ENCODE results near the gene GNL3L.
"Not testable (repeated sequence)": the region's sequence is repeated elsewhere in the genome, so short reads cannot be mapped to it uniquely, and the experiment has no call there.

- TF ChIP-seq EZH2 (IDR thresholded peaks at IDR 0.05; ENCODE audit: insufficient read depth, poor library complexity, severe bottlenecking); EZH2phosphoT487 (IDR thresholded peaks at IDR 0.05; ENCODE audit: insufficient read depth, low read depth): not testable (repeated sequence)
Observed at GRCh38 chrX:54555006-54555405, 25.0 kb downstream of the GNL3L start.

All from GM23248 (cell line).